ENCODE results near the gene RGS16.
A peak's percentile ranks its signal among the peaks of the same experiment; 100 is the strongest.

RGS16 gene

GRCh38 chr1:182595641-182596240, 8.4 kb downstream of the RGS16 start:
- Histone ChIP-seq H3K9me3 (no peaks in the 10 kb centered on the region), H3K4me3 (ENCODE audit: low read depth in 1 of 2, low read length in 1 of 2) (no peak overlapping the region), H3K36me3 (no peaks in the 10 kb centered on the region), H3K4me1 (ENCODE audit: control insufficient read depth in 1 of 2, insufficient read depth in 1 of 2, low read depth in 1 of 2, low read length in 1 of 2) (peaks cover 10 to 17% of the 10 kb centered on the region in 2 experiments), H3K27me3 (no peaks in the 10 kb centered on the region), H3K27ac (no peak overlapping the region)
- TF ChIP-seq, protein P1, sequence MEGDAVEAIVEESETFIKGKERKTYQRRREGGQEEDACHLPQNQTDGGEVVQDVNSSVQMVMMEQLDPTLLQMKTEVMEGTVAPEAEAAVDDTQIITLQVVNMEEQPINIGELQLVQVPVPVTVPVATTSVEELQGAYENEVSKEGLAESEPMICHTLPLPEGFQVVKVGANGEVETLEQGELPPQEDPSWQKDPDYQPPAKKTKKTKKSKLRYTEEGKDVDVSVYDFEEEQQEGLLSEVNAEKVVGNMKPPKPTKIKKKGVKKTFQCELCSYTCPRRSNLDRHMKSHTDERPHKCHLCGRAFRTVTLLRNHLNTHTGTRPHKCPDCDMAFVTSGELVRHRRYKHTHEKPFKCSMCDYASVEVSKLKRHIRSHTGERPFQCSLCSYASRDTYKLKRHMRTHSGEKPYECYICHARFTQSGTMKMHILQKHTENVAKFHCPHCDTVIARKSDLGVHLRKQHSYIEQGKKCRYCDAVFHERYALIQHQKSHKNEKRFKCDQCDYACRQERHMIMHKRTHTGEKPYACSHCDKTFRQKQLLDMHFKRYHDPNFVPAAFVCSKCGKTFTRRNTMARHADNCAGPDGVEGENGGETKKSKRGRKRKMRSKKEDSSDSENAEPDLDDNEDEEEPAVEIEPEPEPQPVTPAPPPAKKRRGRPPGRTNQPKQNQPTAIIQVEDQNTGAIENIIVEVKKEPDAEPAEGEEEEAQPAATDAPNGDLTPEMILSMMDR (IDR thresholded peaks at IDR 0.05), result peak; percentile 90

DNA sequence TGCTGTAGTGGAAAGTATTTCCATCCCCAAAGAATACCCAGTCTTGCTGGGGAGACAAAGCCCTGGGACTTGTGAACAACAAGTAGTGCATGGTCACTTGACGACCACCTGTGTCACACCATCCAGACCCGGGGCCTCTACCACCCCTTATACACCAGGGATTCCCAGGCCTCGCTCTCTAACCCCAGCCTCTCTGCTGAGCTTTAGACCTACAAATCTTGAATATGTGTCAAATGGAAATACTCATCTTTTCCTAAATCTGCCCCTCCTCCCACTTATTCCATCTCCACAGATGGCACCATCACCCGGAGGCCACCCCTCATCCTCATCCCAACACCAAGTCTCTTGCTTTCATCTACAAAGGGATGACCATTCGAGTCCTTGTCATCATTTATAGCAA, 14.3 kb downstream of the RGS16 start:
- H3K4me3 ChIP-seq (ENCODE audit: low read depth in 1 of 2, low read length in 1 of 2), result no peak overlapping the region
- peaks cover 48 to 50% of the 10 kb centered on the region in 2 experiments for H3K4me1 ChIP-seq (ENCODE audit: control insufficient read depth in 1 of 2, insufficient read depth in 1 of 2, low read depth in 1 of 2, low read length in 1 of 2)
- peak overlapping the region; percentile 96 for H3K27ac ChIP-seq
- H3K27me3 ChIP-seq, result no peaks in the 10 kb centered on the region
- no peaks in the 10 kb centered on the region for H3K9me3 ChIP-seq
- H3K36me3 ChIP-seq, result no peaks in the 10 kb centered on the region
- TF ChIP-seq, protein P1 (IDR thresholded peaks at IDR 0.05), result no peak

- Histone ChIP-seq H3K4me1 (ENCODE audit: control insufficient read depth in 1 of 2, insufficient read depth in 1 of 2, low read depth in 1 of 2, low read length in 1 of 2) (peaks cover 48 to 50% of the 10 kb centered on the region in 2 experiments), H3K9me3 (no peaks in the 10 kb centered on the region), H3K27me3 (no peaks in the 10 kb centered on the region), H3K36me3 (peaks cover 4% of the 10 kb centered on the region), H3K27ac (peak overlapping the region; percentile 96), H3K4me3 (ENCODE audit: low read depth in 1 of 2, low read length in 1 of 2) (peak overlapping the region; percentile 81 to 89)
- TF ChIP-seq, protein P1 (IDR thresholded peaks at IDR 0.05), result no peak
These were observed 14.7 kb downstream of the RGS16 start for GRCh38 chr1:182589520-182589919.

DNA sequence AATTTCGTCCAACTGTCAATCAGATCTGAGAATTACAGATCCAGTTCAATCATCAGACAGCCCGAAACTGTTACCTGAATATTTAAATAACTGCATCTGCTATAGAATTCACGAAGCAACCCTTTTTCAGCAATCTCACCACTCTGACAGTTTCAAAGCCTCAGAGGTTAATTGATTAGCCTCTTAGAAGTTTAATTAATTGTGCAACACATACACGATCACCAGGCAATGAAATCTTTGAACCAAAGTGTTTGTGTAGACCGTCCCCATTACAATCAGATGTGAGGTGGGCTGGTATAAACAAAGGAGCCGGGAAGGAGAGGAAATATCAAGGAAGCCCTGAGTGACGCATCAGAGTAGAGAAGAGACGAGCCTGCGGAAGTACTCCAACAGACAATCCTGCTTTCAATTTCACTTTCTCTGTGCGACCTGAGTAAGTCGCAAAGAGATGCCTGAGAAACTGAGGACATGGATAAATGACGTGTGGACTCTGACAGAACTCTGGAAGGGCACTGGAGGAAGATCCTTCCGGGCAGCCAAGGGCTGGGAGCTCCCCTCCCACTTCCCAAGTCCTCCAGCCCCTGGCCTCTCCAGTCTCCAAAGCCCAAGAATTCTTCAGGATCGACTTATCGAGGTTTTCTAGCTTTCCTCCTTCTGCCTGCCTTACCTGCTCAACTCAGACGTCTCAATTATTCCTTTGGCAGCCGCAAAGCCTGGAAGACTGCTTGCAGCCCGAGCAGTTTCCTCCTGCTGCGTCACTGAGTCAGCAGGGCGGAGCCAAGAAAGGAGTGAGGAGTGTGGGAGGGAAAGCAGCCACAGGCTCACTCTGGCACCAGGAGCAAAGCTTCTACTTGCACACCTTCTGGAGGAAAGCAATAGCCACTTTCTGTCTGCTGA, 15.4 kb downstream of the RGS16 start, which contains the start of gene RNASEL:
TSS of gene RNASEL (minus strand) at position 757 of the 897 bp plus-strand sequence. CDS start 2,450 bp downstream, outside the sequence.
- Histone ChIP-seq H3K4me1 (ENCODE audit: control insufficient read depth in 1 of 2, insufficient read depth in 1 of 2, low read depth in 1 of 2, low read length in 1 of 2) (peaks cover 48 to 51% of the 10 kb centered on the region in 2 experiments), H3K36me3 (peaks cover 12% of the 10 kb centered on the region), H3K9me3 (no peaks in the 10 kb centered on the region), H3K4me3 (ENCODE audit: low read depth in 1 of 2, low read length in 1 of 2) (peak within 1 kb of the TSS; percentile 81 to 89), H3K27ac (peak within 1 kb of the TSS; percentile 96), H3K27me3 (no peaks in the 10 kb centered on the region)
- TF ChIP-seq, protein P1 (IDR thresholded peaks at IDR 0.05), result peak; percentile 11

GRCh38 chr1:182587666-182588499, 16.3 kb downstream of the RGS16 start:
- peak overlapping the region; percentile 81 to 89 for H3K4me3 ChIP-seq (ENCODE audit: low read depth in 1 of 2, low read length in 1 of 2)
- H3K27me3 ChIP-seq, result no peaks in the 10 kb centered on the region
- peaks cover 48 to 51% of the 10 kb centered on the region in 2 experiments for H3K4me1 ChIP-seq (ENCODE audit: control insufficient read depth in 1 of 2, insufficient read depth in 1 of 2, low read depth in 1 of 2, low read length in 1 of 2)
- no peaks in the 10 kb centered on the region for H3K9me3 ChIP-seq
- peak overlapping the region; percentile 96 for H3K27ac ChIP-seq
- peaks cover 20% of the 10 kb centered on the region for H3K36me3 ChIP-seq
- TF ChIP-seq, protein P1 (IDR thresholded peaks at IDR 0.05), result no peak

All from neutrophil (primary cell).